ENCODE results near the gene BMP2. TPM values are rescaled to one million over a fixed set of nuclear protein-coding genes. Genes with fewer than 3 reads are reported as not detected.

BMP2 gene
- 0.19 to 0.64 TPM (median 0.44 TPM) in 5 replicates for total RNA-seq (2022; extraction: Qiagen RNA extraction; ENCODE audit: low read depth)

DNA sequence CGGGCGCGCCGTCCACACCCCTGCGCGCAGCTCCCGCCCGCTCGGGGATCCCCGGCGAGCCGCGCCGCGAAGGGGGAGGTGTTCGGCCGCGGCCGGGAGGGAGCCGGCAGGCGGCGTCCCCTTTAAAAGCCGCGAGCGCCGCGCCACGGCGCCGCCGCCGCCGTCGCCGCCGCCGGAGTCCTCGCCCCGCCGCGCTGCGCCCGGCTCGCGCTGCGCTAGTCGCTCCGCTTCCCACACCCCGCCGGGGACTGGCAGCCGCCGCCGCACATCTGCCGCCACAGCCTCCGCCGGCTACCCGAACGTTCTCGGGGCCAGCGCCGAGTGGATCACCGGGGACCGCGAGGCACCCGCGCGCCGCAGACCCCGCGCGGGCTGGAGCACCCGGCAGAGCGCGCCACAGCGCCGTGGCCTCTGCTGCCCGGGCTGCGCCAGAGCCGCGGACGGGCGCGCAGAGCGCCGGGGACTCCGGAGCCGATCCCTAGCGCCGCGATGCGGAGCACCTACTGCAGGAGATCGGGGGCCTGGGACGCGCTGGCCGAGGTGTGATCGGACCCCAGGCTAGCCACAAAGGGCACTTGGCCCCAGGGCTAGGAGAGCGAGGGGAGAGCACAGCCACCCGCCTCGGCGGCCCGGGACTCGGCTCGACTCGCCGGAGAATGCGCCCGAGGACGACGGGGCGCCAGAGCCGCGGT, at the start of gene BMP2:
Gene BMP2, plus strand, starts transcription at position 151 of the 692 bp plus-strand sequence. CDS start 2,441 bp downstream, outside the sequence.

Measured in A549 treated with ZK216348 at 1 μM for 4 hours (cell line).